Measurements from ENCODE around the gene KCNT1.

Gene KCNT1

GRCh38 chr9:135666534-135667462 is 35.2 kb upstream of the KCNT1 start:
- no peak for TF ChIP-seq GATA3 (IDR thresholded peaks at IDR 0.05; ENCODE audit: low read depth, low read length)
- no peak for TF ChIP-seq GATA2 (IDR thresholded peaks at IDR 0.05; ENCODE audit: low read depth, low read length)

- TF ChIP-seq GATA3 (IDR thresholded peaks at IDR 0.05; ENCODE audit: low read depth, low read length) = no peak
- no peak for TF ChIP-seq GATA2 (IDR thresholded peaks at IDR 0.05; ENCODE audit: low read depth, low read length)
Observed at GRCh38 chr9:135667463-135668001, 34.5 kb upstream of the KCNT1 start.

GRCh38 chr9:135669616-135670285 is 32.2 kb upstream of the KCNT1 start:
- TF ChIP-seq GATA3 (IDR thresholded peaks at IDR 0.05; ENCODE audit: low read depth, low read length) (no peak), GATA2 (IDR thresholded peaks at IDR 0.05; ENCODE audit: low read depth, low read length) (no peak)

- no peak for TF ChIP-seq GATA3 (IDR thresholded peaks at IDR 0.05; ENCODE audit: low read depth, low read length)
- TF ChIP-seq GATA2 (IDR thresholded peaks at IDR 0.05; ENCODE audit: low read depth, low read length) = no peak
Observed at GRCh38 chr9:135670721-135671590, 31.0 kb upstream of the KCNT1 start.

- TF ChIP-seq GATA2 (IDR thresholded peaks at IDR 0.05; ENCODE audit: low read depth, low read length) (no peak), GATA3 (IDR thresholded peaks at IDR 0.05; ENCODE audit: low read depth, low read length) (no peak)
Observed at GRCh38 chr9:135671591-135672041, 30.4 kb upstream of the KCNT1 start.

GRCh38 chr9:135673941-135674340 is 28.0 kb upstream of the KCNT1 start:
- TF ChIP-seq GATA2 (IDR thresholded peaks at IDR 0.05; ENCODE audit: low read depth, low read length) (no peak), GATA3 (IDR thresholded peaks at IDR 0.05; ENCODE audit: low read depth, low read length) (no peak)

- TF ChIP-seq GATA2 (IDR thresholded peaks at IDR 0.05; ENCODE audit: low read depth, low read length) (no peak), GATA3 (IDR thresholded peaks at IDR 0.05; ENCODE audit: low read depth, low read length) (no peak)
Observed at GRCh38 chr9:135674977-135675376, 27.0 kb upstream of the KCNT1 start.

GRCh38 chr9:135676891-135677290 is 25.1 kb upstream of the KCNT1 start:
- TF ChIP-seq GATA2 (IDR thresholded peaks at IDR 0.05; ENCODE audit: low read depth, low read length) (no peak), GATA3 (IDR thresholded peaks at IDR 0.05; ENCODE audit: low read depth, low read length) (no peak)

- TF ChIP-seq GATA3 (IDR thresholded peaks at IDR 0.05; ENCODE audit: low read depth, low read length) = no peak
- no peak for TF ChIP-seq GATA2 (IDR thresholded peaks at IDR 0.05; ENCODE audit: low read depth, low read length)
Observed at GRCh38 chr9:135677641-135678168, 24.3 kb upstream of the KCNT1 start.

GRCh38 chr9:135678236-135679017 is 23.6 kb upstream of the KCNT1 start:
- TF ChIP-seq GATA3 (IDR thresholded peaks at IDR 0.05; ENCODE audit: low read depth, low read length) (no peak), GATA2 (IDR thresholded peaks at IDR 0.05; ENCODE audit: low read depth, low read length) (no peak)

- no peak for TF ChIP-seq GATA2 (IDR thresholded peaks at IDR 0.05; ENCODE audit: low read depth, low read length)
- TF ChIP-seq GATA3 (IDR thresholded peaks at IDR 0.05; ENCODE audit: low read depth, low read length) = no peak
Observed at GRCh38 chr9:135680056-135680455, 21.9 kb upstream of the KCNT1 start.

GRCh38 chr9:135681161-135681560 is 20.8 kb upstream of the KCNT1 start:
- TF ChIP-seq GATA2 (IDR thresholded peaks at IDR 0.05; ENCODE audit: low read depth, low read length) = no peak
- no peak for TF ChIP-seq GATA3 (IDR thresholded peaks at IDR 0.05; ENCODE audit: low read depth, low read length)
